ENCODE results near the gene TRIM50. TPM values are rescaled to one million over a fixed set of nuclear protein-coding genes. Genes with fewer than 3 reads are reported as not detected.

TRIM50 gene
- total and polyA plus RNA-seq, 4 donors, result 0.14 to 1.4 (median 0.15) TPM

- WGBS, result 78% methylated on average over 10 of the region's 10 CpGs
- no peak for DNase-seq (ENCODE audit: low spot score)
- H3K4me1 ChIP-seq (ENCODE audit: control insufficient read depth in 4 of 4, insufficient read depth in 4 of 4, low read length in 3 of 4), result peaks cover 0 to 7% (median 4%) of the 10 kb centered on the region in 4 donors
- no peaks in the 10 kb centered on the region for H3K9me3 ChIP-seq (ENCODE audit: control insufficient read depth in 4 of 4, low read length in 3 of 4)
- H3K9ac ChIP-seq (ENCODE audit: low read depth in 1 of 2, low read length in 2 of 2), result no peak overlapping the region
- no peaks in the 10 kb centered on the region for H3K27me3 ChIP-seq (ENCODE audit: control insufficient read depth in 4 of 4, insufficient read depth in 4 of 4, low read length in 3 of 4)
- no peak for TF ChIP-seq RAD21 (IDR thresholded peaks at IDR 0.05)
- no peak for TF ChIP-seq ATF3 (IDR thresholded peaks at IDR 0.05)
- TF ChIP-seq TAF1 (conservative IDR thresholded peaks at IDR 0.05), result no peak
- no peak for TF ChIP-seq EGR1 (IDR thresholded peaks at IDR 0.05; ENCODE audit: low read depth in 2 of 2)
- TF ChIP-seq YY1 (IDR thresholded peaks at IDR 0.05), result no peak
- TF ChIP-seq MAX (IDR thresholded peaks at IDR 0.05), result no peak
- no peak for TF ChIP-seq GABPA (IDR thresholded peaks at IDR 0.05 in 1 of 2, conservative IDR thresholded peaks at IDR 0.05 in 1 of 2)
- H3K36me3 ChIP-seq (ENCODE audit: control insufficient read depth in 4 of 4, insufficient read depth in 3 of 4, low read depth in 1 of 4, low read length in 3 of 4), result no peaks in the 10 kb centered on the region
- H3K4me3 ChIP-seq (ENCODE audit: low read depth in 1 of 3, low read length in 3 of 3), result no peak overlapping the region
- no peak overlapping the region for H3K27ac ChIP-seq (ENCODE audit: low read depth in 1 of 2, low read length in 2 of 2)
Observed at GRCh38 chr7:73338321-73338720, 10.4 kb upstream of the TRIM50 start.

GRCh38 chr7:73332447-73332846, 4.6 kb upstream of the TRIM50 start:
- no peak overlapping the region for H3K9ac ChIP-seq (ENCODE audit: low read depth in 1 of 2, low read length in 2 of 2)
- no peaks in the 10 kb centered on the region for H3K9me3 ChIP-seq (ENCODE audit: control insufficient read depth in 4 of 4, low read length in 3 of 4)
- no peak for DNase-seq (ENCODE audit: low spot score)
- TF ChIP-seq SP1 (IDR thresholded peaks at IDR 0.05) (no peak), GABPA (IDR thresholded peaks at IDR 0.05 in 1 of 2, conservative IDR thresholded peaks at IDR 0.05 in 1 of 2) (no peak), ZBTB33 (IDR thresholded peaks at IDR 0.05) (no peak), CTCF (IDR thresholded peaks at IDR 0.05; ENCODE audit: low read depth, low read length, missing input control) (no peak), RXRA (IDR thresholded peaks at IDR 0.05) (no peak), FOXA2 (IDR thresholded peaks at IDR 0.05) (no peak), YY1 (IDR thresholded peaks at IDR 0.05) (no peak), MAX (IDR thresholded peaks at IDR 0.05) (no peak), ATF3 (IDR thresholded peaks at IDR 0.05) (no peak), NR2F2 (IDR thresholded peaks at IDR 0.05) (no peak)
- no peaks in the 10 kb centered on the region for H3K27me3 ChIP-seq (ENCODE audit: control insufficient read depth in 4 of 4, insufficient read depth in 4 of 4, low read length in 3 of 4)
- 86% methylated on average over 6 of the region's 6 CpGs for WGBS
- no peak overlapping the region for H3K27ac ChIP-seq (ENCODE audit: low read depth in 1 of 2, low read length in 2 of 2)
- H3K4me1 ChIP-seq (ENCODE audit: control insufficient read depth in 4 of 4, insufficient read depth in 4 of 4, low read length in 3 of 4), result no peaks in the 10 kb centered on the region
- H3K36me3 ChIP-seq (ENCODE audit: control insufficient read depth in 4 of 4, insufficient read depth in 3 of 4, low read depth in 1 of 4, low read length in 3 of 4), result no peaks in the 10 kb centered on the region
- H3K4me3 ChIP-seq (ENCODE audit: low read depth in 1 of 3, low read length in 3 of 3), result no peak overlapping the region

GRCh38 chr7:73330772-73331171, 2.9 kb upstream of the TRIM50 start:
- no peak overlapping the region for H3K4me3 ChIP-seq (ENCODE audit: low read depth in 1 of 3, low read length in 3 of 3)
- TF ChIP-seq SP1 (IDR thresholded peaks at IDR 0.05) (no peak), FOXA1 (IDR thresholded peaks at IDR 0.05) (no peak), YY1 (IDR thresholded peaks at IDR 0.05) (no peak), HNF4G (IDR thresholded peaks at IDR 0.05) (no peak), NR2F2 (IDR thresholded peaks at IDR 0.05) (no peak), EGR1 (IDR thresholded peaks at IDR 0.05; ENCODE audit: low read depth in 2 of 2) (no peak), TAF1 (conservative IDR thresholded peaks at IDR 0.05) (no peak), GABPA (IDR thresholded peaks at IDR 0.05 in 1 of 2, conservative IDR thresholded peaks at IDR 0.05 in 1 of 2) (no peak), REST (IDR thresholded peaks at IDR 0.05) (no peak), HNF4A (conservative IDR thresholded peaks at IDR 0.05) (no peak), ZBTB33 (IDR thresholded peaks at IDR 0.05) (no peak)
- DNase-seq (ENCODE audit: low spot score), result no peak
- H3K9me3 ChIP-seq (ENCODE audit: control insufficient read depth in 4 of 4, low read length in 3 of 4), result no peaks in the 10 kb centered on the region
- H3K27ac ChIP-seq (ENCODE audit: low read depth in 1 of 2, low read length in 2 of 2), result no peak overlapping the region
- 67% methylated on average over 6 of the region's 6 CpGs for WGBS
- H3K27me3 ChIP-seq (ENCODE audit: control insufficient read depth in 4 of 4, insufficient read depth in 4 of 4, low read length in 3 of 4), result no peaks in the 10 kb centered on the region
- H3K4me1 ChIP-seq (ENCODE audit: control insufficient read depth in 4 of 4, insufficient read depth in 4 of 4, low read length in 3 of 4), result no peaks in the 10 kb centered on the region
- H3K36me3 ChIP-seq (ENCODE audit: control insufficient read depth in 4 of 4, insufficient read depth in 3 of 4, low read depth in 1 of 4, low read length in 3 of 4), result no peaks in the 10 kb centered on the region
- H3K9ac ChIP-seq (ENCODE audit: low read depth in 1 of 2, low read length in 2 of 2), result no peak overlapping the region

All from liver (tissue), 9 donors.